ENCODE measurements around the gene RBFOX1.

Gene RBFOX1

DNA sequence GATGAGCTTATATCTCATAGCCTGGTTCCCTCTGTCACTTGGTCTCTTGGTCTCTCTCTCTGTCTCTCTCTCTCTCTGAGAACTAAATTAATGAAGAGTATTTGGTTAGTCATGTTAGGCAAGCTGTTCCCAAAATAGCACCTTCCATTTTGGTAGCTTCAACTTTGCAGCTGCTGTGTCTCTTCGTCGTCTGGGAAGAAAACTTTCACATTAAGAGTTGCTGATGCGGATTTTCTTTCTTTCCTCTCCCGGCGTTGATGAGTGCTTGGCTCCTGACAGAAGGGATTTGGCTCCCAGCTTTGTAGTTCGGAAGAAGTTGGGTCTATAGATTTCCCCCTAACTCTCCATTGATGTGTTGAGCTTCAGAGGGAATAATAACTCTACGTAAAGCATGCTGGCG lies at the start of gene RBFOX1:
Gene RBFOX1 (plus strand): TSS at position 235 of the 400 bp plus-strand sequence.
- no peak for DNase-seq

DNA sequence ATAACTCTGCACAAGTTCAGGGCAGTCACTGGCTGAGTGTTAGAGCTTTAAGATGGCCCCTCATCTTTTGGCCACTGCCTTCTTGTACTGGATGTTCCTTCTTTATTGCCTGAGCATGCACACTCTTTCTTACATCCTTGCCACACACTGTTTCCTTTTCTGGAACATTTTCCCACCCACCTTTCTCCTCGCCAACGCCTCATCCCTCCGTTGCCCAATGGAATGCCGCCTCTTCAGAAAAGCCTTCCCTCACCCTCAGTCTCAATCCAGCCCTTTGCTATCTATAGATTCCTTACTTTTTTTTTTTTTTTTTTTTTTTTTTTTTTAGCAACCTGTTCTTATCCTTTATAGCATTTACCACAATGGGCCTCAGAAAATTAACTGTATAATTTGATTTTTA lies 47.9 kb upstream of the RBFOX1 start:
- DNase-seq = no peak

DNA sequence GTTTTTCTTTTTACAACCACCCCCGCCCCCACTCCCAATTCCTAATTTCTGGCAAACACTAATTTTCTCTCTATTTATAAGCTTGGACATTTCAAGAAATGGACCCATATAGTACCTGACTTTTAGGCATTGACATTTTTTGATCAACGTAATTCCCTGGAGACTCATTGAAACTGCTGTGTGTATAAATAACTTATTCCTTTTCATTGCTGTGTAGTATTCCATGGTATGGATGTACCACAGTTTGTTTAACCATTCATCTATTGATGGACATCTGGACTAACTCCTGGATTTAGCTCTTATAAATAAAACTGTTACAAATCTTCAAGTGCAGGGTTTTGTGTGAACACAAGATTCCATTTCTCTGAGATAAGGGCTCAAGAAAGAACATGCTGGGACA lies 47.1 kb upstream of the RBFOX1 start:
- no peak for DNase-seq

GRCh38 chr16:7289299-7289698 lies 43.3 kb upstream of the RBFOX1 start:
- DNase-seq = no peak

DNA sequence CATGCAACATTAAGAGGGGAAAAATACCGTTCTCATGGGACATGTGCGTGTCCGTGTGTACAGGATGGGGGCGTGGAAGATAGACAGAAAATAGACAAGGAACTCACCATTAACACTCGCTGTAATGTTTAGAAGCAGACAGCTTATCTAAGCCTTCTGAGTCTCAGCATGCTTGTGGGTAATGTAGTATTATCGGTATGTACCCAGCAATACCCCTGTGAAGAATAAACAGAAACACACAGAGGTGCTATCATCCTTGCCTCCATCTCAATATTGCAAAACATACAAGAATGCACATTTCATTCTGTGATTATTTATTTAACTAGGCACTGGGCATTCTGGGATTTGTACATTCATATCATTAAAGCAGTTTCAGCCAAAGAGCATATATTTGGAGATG lies 42.0 kb upstream of the RBFOX1 start:
- DNase-seq = no peak

DNA sequence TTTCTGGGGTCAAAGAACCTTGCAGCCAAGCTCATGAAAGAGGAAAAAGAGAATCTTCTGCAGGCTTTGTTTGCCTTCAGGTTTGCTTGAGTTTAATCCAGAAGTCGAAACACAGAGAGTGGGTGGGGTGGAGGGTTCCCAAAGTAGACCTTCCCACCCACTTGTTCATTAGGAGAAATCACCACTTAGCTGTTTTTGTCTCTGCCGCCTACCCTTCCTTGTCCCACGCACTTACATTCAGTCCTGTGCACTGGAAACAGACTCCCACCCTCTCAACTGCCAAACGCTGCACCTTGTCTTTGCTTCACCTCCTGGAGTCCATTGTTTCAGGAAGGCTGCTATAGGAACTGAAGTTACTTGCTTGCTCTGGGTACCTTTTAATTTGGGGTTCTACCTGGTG lies 38.6 kb upstream of the RBFOX1 start:
- DNase-seq = no peak

DNA sequence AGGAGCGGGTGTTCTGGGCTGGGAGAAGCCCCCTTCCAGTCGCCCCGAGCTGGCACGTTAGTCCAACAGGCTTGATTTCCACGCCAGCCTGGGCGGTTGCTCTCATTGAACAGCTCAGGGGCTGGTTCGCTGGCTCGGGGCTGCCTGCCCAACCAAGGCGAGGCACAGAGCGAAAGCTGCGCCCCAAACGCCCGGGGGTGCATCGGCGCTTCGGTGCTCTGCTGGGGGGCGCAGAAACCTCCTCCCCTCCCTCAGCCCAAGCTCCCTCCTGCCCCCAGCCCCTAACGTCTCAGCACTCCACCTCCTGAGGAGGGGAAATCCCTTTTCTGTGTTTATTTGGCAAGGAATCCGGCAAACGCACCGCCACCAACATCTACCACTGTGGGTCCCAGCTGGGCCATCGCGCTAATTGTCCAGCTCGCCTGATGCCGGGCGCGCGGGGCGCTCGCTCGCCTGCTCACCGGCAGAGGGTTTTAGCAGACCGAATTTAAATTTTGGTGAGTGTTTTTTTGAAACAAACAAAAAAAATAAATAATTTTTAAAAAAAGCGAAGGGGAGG lies 29.5 kb upstream of the RBFOX1 start:
- DNase-seq = no peak

DNA sequence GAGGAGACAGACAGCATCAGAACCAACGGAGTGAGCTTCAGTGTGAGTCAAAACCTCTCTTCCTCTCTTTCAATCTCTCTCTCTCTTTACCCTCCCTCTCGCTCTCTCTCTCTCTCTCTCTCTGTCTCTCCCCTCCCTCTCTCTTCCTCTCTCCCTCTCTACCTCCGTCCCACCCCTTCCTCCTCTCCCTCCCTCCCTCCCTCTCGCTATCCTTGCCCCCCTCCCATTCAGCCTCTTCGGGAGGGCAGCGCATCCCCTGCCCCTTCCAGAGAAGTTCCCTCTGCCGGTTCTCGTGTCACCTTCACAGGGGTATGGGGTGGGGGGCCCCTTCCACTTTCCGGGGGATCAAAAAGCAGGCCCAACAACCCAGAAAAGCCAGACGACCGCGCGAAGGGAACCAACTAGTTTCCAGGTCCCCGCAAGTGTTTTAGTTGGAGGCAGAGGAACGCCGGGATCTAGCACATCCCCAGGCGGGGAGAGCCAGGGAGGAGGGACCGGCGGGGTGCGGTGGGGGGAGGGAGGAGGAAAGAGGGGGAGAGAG lies 28.9 kb upstream of the RBFOX1 start:
- no peak for DNase-seq

DNA sequence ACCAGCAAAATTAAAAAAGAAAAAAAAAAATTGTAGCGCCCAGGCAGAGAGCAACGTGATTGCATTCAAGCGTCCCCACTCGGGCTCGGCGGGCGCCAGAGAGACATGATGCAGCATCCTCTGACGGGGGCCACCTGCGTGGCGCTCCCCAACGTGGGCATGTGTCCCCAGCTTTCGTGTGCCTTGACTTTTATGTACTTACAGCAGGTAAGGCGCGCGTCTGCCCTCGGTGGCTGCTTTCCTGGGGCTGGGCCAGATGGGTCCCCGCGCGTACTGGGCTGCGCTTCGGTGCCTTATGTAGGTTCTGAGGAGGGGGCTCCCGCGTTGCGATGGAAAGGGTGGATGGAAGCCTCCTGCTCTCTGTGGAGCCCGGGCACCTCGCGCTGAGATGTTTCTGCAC lies 28.4 kb upstream of the RBFOX1 start:
- DNase-seq = no peak

GRCh38 chr16:7304958-7305357 lies 27.7 kb upstream of the RBFOX1 start:
- no peak for DNase-seq

- DNase-seq = no peak
Observed at GRCh38 chr16:7313170-7313569, 19.5 kb upstream of the RBFOX1 start.

DNA sequence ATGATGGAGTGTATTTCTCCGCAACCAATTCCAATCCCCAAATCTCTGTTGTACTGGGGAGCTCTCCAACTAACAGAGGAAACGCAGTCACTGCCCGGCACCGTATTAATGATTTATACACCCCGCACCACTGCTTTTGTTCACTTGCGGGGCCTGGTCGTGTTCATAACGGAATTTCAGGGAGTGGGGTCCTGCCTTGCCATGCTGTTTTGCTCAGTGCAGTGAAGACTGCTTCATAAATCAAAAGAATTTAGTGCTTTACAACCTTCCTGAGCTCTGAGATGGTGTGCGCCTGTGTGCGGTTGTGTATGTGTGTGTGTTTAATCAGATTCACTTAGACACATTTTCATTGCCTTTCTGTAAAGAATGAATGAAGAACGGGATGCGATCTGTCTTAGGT lies 18.5 kb upstream of the RBFOX1 start:
- DNase-seq = no peak

GRCh38 chr16:7315813-7316212 lies 16.8 kb upstream of the RBFOX1 start:
- DNase-seq = no peak

DNA sequence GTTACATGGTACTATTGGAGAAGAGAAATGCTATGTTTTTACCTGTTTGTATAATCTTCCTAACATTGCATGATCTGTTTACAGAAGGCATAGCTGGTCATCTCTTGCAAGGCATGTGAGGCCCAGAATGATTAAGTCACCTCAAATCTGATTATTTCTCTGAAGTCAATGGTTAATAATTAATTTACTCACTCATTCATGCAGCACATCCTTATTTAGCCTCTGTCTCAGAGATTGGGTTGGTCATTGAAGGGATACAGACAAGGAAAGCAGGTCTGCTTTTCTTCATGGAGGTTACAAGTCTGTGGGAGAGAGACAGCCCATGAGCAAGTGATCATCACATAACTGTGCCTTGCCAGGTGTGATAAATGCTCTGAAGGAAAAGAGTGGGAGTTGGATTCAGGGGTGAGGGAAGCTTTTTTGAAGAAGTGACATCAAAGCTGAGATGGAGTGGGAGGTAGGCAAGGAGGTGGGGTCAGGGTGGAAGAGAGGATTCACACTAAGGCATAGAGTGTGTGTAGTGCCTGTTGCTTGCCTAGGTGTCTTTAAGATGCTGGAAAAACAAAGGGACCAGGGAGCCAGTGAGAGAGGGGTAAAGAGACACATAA lies 16.3 kb upstream of the RBFOX1 start:
- no peak for DNase-seq

DNA sequence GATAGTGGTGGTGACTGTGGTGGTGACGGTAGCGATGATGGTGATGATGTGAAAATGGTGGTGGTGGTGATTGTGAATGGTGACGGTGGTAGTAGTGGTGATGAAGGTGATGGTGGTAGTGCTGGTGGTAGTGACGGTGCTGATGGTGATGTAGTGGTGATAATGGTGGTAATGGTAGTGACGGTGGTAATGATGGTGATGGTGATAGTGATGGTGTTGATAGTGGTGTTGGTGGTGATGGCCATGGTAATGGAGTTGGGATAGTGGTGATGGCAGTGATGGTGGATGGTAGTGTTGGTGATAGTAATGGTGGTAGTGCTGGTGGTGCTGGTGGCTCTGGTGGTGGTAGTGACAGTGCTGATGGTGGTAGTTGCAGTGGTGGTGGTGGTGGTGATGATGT lies 14.7 kb upstream of the RBFOX1 start:
- DNase-seq = no peak

DNA sequence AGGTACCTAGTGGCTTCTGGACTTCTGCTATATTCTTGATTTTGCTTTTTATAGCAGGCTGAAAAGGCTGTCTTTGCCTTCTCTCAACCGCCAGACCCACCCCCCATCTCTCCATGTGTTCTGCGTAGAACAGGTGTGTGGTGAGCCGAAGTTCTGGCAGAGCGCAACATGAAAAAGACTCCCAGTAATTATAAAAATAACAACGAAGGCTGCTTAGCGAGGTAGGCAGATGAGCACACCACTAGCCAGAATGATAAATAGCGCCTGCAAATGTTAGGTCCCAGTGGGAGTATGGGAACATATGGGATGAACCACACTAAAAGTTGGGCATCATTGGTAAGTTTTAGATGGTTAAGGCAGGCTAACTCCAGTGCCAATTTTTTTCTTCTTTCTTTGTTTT lies 14.0 kb upstream of the RBFOX1 start:
- no peak for DNase-seq

- no peak for DNase-seq
Observed at GRCh38 chr16:7319514-7319913, 13.1 kb upstream of the RBFOX1 start.

- no peak for DNase-seq
Observed at GRCh38 chr16:7321661-7322060, 11.0 kb upstream of the RBFOX1 start.

DNA sequence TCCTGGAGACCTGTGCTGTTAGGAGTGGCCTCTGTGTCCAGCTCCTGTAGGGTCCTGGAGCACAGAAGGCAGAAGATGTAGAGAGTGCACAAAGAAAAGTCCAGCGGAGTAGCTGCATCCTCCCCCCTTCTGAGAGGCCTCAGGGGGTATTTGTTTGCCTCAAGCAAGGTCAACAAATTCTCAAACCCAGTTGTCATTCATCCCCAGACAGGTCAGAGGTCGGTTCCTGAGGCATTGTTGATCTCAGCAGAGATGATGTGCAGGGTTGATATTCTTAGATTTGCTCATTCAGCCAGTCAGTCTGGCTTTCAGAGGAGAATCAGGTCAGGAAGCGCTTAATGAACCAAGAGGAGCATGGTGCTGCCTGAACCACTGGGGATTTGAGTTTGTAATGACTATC lies 8.3 kb upstream of the RBFOX1 start:
- no peak for DNase-seq

DNA sequence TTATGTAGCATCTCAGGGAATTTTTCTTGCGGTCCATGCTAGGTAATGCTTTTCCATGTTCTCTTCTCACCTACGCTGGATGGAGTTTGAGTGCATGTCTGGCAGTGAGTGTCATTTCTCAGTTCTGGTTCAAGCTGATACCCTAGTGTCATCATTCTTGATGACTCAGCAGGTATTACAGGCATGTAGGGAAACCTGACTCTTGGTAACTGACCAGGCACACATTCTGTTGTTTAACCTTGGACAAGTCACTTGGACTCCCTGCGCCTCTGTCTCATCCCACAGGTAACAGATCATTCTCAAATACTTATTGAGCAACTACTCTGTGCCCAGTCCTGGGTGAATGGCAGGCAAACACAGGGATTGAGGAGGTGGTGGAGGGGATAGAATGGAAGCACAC lies 6.8 kb upstream of the RBFOX1 start:
- DNase-seq = no peak

DNA sequence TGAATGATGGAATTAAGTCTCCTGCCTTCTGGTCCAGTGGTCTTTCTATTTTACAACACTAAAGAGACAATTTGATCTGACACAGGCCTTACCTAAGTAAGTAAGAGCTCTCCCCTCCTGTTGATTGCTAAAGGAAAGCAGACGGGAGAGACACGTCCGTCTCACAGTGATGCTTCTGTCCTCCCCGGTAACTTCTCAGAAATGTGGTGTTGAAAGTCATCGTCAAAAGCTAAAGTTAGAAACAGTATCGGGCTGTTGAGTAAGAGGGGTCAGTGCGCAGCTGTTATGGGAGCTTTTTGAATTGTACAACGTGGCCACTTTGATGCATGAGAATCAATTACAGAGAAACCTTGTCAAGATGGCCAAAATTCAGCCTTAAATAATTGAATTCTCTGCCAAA lies 1.9 kb upstream of the RBFOX1 start:
- no peak for DNase-seq

- DNase-seq = no peak
Observed at GRCh38 chr16:7331997-7332396, 648 bp upstream of the RBFOX1 start.

DNA sequence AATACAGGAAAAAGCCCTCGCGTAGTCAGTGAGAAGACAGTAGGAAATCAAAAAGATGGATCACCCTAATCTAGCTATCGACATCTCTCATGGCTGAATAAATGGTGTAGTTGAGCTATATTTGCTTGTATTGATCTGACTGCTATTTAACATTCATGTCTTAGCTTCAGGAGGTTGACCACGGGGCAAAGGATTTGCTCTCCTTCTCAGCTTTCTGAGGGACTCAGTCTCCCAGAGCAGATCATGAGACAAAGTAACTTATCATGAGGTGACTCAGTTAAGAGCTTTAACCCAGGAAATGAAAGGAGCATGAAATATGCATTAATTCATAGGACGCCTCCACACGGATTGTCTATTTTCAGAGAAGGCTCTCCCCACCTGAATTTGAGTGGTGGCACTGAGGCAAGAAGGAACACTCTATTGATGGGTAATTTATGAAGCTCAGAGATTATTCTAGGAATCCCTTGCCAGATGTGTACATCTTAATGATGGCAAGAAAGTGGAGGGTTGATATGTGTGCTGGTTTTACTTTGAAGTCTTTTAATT lies 608 bp downstream of the RBFOX1 start:
- no peak for DNase-seq

DNA sequence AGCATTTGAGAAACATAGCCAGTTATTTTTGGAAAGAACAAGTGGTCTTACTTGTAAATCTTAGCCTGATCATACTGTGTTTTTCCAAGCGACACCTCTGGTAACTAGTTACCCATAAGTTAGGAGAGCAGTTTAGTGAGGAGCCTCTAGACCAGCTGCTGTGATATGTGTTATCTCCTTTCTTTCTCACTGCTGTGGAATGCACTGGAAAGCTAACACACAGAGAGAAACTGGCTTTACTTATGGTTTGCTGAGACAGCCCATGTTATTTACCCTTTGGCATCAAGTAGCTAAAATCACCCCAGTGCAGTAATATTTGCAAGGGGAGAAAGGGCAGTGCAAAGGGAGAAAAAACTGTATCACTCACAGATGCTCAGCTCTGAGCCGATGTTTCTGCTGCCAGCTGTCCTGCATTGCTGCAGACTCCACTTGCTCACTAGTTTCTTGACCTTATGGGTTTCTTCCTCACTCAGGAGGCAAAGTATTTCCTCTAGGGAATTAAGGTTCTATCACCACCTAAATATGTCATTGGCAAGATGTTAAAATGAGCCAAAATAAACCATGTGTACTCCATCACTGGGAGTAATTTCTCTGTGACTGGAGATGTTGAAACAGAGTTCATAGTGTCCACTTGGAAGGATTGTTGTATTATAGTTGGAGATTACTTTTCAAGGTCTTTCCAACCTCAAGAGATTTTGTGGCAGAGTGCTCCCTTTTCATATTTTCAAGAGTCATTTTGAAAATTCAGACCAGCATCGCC lies 2.3 kb downstream of the RBFOX1 start:
- no peak for DNase-seq
